Stimulated activated naive B cell treated with anti-CD40 and anti-IgM and Interleukin-4, amounts not matched to agents 10 μg/mL and 1 μg/mL and 100 μg/mL, for 72 hours (primary cell): Measurements from ENCODE around the gene UBE2Z.
A peak's percentile ranks its signal among the peaks of the same experiment; 100 is the strongest.

Experiments
- ATAC-seq, 2 donors: fragments of 150-1000 bp; cut with Tn5 transposase; replicated peaks; 2 replicates each; pipeline ENCODE4 v1.10.0; 2021; ENCODE audit warnings: moderate library complexity in 1 of 2
- DNase-seq: peaks from one replicate; pipeline ENCODE4 v3.0.0; 2021
- H3K27ac Mint-ChIP-seq: one replicate; pipeline ENCODE4 v1.8.0; 2022; ENCODE audit warnings: mild to moderate bottlenecking, mixed read lengths
- H3K27me3 Mint-ChIP-seq, 2 donors: one replicate each; pipeline ENCODE4 v1.8.0; 2022; ENCODE audit warnings: mixed read lengths in 2 of 2
- H3K36me3 Mint-ChIP-seq, 2 donors: one replicate each; pipeline ENCODE4 v1.8.0; 2022; ENCODE audit warnings: mixed read lengths in 2 of 2, mild to moderate bottlenecking in 1 of 2
- H3K4me1 Mint-ChIP-seq, 2 donors: one replicate each; pipeline ENCODE4 v1.8.0; 2022; ENCODE audit warnings: mixed read lengths in 2 of 2, mild to moderate bottlenecking in 1 of 2
- H3K4me3 Mint-ChIP-seq, 2 donors: one replicate each; pipeline ENCODE4 v1.8.0; 2022; ENCODE audit warnings: mild to moderate bottlenecking in 2 of 2, mixed read lengths in 2 of 2, moderate library complexity in 1 of 2
- H3K9me3 Mint-ChIP-seq, 2 donors: one replicate each; pipeline ENCODE4 v1.8.0; 2022; ENCODE audit warnings: mixed read lengths in 2 of 2, mild to moderate bottlenecking in 1 of 2

UBE2Z gene

GRCh38 chr17:48890086-48890485, 18.1 kb upstream of the UBE2Z start:
- Mint-ChIP-seq H3K27me3 (no peaks in the 10 kb centered on the region), H3K4me3 (no peak overlapping the region), H3K27ac (no peak overlapping the region), H3K4me1 (peaks cover 2 to 26% of the 10 kb centered on the region in 2 donors), H3K36me3 (peaks cover 1 to 8% of the 10 kb centered on the region in 2 donors), H3K9me3 (no peaks in the 10 kb centered on the region)
- no peak for ATAC-seq
- DNase-seq: no peak

- ATAC-seq (no peak), DNase-seq (no peak)
- Mint-ChIP-seq H3K27ac (peak overlapping the region; percentile 96), H3K9me3 (no peaks in the 10 kb centered on the region), H3K4me1 (peaks cover 7 to 33% of the 10 kb centered on the region in 2 donors), H3K36me3 (peaks cover 12 to 22% of the 10 kb centered on the region in 2 donors), H3K4me3 (peak overlapping the region; percentile 97 to 100), H3K27me3 (no peaks in the 10 kb centered on the region)
Measured at GRCh38 chr17:48892940-48893645, 15.1 kb upstream of the UBE2Z start.

DNA sequence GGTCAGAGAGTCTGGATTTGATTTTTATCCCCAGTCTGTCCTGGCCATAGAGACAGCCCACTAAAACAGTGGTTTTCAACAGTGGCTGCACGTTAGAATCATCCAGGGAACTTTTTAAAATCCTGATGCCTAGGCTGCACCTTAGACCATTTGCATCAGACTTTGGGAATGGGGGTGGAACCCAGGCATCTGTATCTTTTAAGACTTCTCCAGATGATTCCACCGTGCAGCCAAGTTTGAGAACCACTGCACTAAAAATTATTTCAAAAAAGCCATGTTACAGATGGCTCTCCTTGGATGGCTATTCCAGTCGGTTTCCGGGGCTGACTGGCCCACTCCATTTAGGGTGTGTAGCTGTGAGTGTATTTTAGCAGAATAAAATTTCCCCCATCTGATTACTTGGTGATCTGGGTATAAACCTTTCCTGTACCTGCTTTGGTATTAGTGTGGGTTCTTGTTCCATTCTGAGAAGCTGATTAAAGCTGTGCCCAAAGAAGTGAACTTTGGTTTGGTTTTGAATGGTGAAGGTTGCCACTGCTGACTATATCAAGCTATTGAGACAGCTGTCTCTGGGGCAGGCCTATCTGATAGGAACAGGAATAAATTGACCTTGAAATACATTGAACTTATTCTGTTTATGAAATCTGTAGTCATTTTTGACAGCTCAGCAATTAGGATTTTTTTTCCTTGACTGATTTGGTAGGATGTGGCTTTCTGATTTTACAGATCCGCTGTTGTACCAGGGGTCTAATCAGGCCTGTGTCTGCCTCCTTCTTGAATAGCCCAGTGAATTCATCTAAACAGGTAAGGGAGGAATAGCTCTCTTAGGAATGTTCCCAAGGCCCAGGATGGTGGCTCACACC, 14.3 kb upstream of the UBE2Z start:
- DNase-seq (no peak), ATAC-seq (no peak)
- Mint-ChIP-seq H3K36me3 (peaks cover 12 to 28% of the 10 kb centered on the region in 2 donors), H3K27ac (no peak overlapping the region), H3K27me3 (no peaks in the 10 kb centered on the region), H3K4me1 (peaks cover 7 to 33% of the 10 kb centered on the region in 2 donors), H3K4me3 (peak overlapping the region; percentile 97 to 100), H3K9me3 (no peaks in the 10 kb centered on the region)

DNA sequence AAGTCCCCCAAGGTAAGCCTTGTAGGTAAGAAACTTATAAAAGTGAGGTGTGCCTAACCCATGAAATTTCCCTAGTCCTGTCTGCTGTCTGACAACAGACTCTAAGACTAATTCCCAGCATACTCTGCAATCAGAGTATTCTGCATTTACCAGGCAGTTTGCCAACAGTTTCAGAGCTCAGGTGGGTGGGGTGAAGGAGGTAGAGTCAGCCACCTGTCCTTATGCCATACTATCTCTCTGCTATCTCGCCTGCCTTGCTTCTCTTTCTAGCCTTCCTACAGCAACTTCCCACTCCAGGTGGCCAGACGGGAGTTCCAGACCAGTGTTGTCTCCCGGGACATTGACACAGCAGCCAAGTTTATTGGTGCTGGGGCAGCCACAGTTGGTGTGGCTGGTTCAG, 13.3 kb upstream of the UBE2Z start:
- DNase-seq (no peak), ATAC-seq (no peak)
- Mint-ChIP-seq H3K27ac (no peak overlapping the region), H3K9me3 (no peaks in the 10 kb centered on the region), H3K27me3 (no peaks in the 10 kb centered on the region), H3K36me3 (peaks cover 12 to 28% of the 10 kb centered on the region in 2 donors), H3K4me1 (peaks cover 7 to 33% of the 10 kb centered on the region in 2 donors), H3K4me3 (no peak overlapping the region)

- no peak for ATAC-seq
- peaks cover 3 to 11% of the 10 kb centered on the region in 2 donors for H3K36me3 Mint-ChIP-seq
- no peaks in the 10 kb centered on the region for H3K4me1 Mint-ChIP-seq
- H3K9me3 Mint-ChIP-seq: no peaks in the 10 kb centered on the region
- no peaks in the 10 kb centered on the region for H3K27me3 Mint-ChIP-seq
- H3K27ac Mint-ChIP-seq: no peak overlapping the region
- no peak for DNase-seq
- no peak overlapping the region for H3K4me3 Mint-ChIP-seq
Measured at GRCh38 chr17:48901241-48901640, 7.0 kb upstream of the UBE2Z start.

DNA sequence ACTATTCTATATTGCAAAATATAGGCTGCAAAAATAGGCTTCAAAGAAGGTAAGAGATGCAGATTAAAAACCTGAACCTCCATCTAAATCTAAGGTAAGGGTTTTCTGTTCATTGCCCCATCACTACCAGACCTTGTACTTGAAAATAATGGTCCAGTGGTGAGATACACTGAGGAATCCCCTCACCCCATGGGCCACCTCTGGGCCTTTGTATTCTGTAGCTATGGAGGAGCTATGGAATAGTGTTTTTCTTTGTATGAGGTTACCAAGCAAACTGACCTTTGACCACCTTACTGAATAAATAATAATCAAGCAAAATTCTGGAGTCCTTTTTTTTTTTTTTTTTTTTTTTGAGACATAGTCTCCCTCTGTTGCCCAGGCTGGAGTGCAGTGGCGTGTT, 4.8 kb upstream of the UBE2Z start:
- H3K9me3 Mint-ChIP-seq: no peaks in the 10 kb centered on the region
- H3K36me3 Mint-ChIP-seq: peaks cover 0 to 7% of the 10 kb centered on the region in 2 donors
- peaks cover 0 to 2% of the 10 kb centered on the region in 2 donors for H3K4me1 Mint-ChIP-seq
- no peaks in the 10 kb centered on the region for H3K27me3 Mint-ChIP-seq
- H3K4me3 Mint-ChIP-seq: no peak overlapping the region
- DNase-seq (no peak), ATAC-seq (no peak)
- no peak overlapping the region for H3K27ac Mint-ChIP-seq

GRCh38 chr17:48904428-48904827, 3.8 kb upstream of the UBE2Z start:
- H3K4me1 Mint-ChIP-seq: peaks cover 5 to 6% of the 10 kb centered on the region in 2 donors
- peaks cover 3 to 9% of the 10 kb centered on the region in 2 donors for H3K36me3 Mint-ChIP-seq
- DNase-seq: no peak
- no peak overlapping the region for H3K4me3 Mint-ChIP-seq
- H3K27me3 Mint-ChIP-seq: no peaks in the 10 kb centered on the region
- H3K27ac Mint-ChIP-seq: no peak overlapping the region
- H3K9me3 Mint-ChIP-seq: no peaks in the 10 kb centered on the region
- ATAC-seq: no peak

GRCh38 chr17:48905987-48906515, 2.2 kb upstream of the UBE2Z start:
- peaks cover 16 to 22% of the 10 kb centered on the region in 2 donors for H3K36me3 Mint-ChIP-seq
- H3K27me3 Mint-ChIP-seq: no peaks in the 10 kb centered on the region
- H3K27ac Mint-ChIP-seq: no peak overlapping the region
- H3K4me1 Mint-ChIP-seq: peaks cover 20 to 22% of the 10 kb centered on the region in 2 donors
- no peak overlapping the region for H3K4me3 Mint-ChIP-seq
- ATAC-seq (no peak), DNase-seq (no peak)
- no peaks in the 10 kb centered on the region for H3K9me3 Mint-ChIP-seq

DNA sequence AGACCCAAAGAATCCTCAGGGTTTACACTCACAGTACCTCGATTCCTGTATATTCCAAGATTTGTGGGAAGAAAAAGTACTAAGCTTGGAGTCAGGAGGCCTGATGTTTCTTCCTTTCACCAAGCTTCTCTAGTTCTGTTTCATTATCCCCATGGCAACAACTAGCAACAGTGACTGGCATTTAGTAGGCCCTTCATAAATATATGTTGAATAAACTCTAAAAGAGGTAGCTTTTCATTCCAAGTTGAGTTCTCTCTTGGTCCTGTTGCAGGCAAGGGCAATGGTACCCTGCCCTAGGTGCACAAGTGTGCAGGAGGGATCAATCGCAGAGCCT, 527 bp upstream of the UBE2Z start:
- H3K4me3 Mint-ChIP-seq: peak overlapping the region; percentile 98 to 100
- no peaks in the 10 kb centered on the region for H3K27me3 Mint-ChIP-seq
- H3K27ac Mint-ChIP-seq: peak overlapping the region; percentile 99
- H3K36me3 Mint-ChIP-seq: peaks cover 29 to 34% of the 10 kb centered on the region in 2 donors
- H3K4me1 Mint-ChIP-seq: peaks cover 32 to 38% of the 10 kb centered on the region in 2 donors
- peak in 1 of 2 donors; percentile 25 for ATAC-seq
- no peaks in the 10 kb centered on the region for H3K9me3 Mint-ChIP-seq
- DNase-seq: no peak

DNA sequence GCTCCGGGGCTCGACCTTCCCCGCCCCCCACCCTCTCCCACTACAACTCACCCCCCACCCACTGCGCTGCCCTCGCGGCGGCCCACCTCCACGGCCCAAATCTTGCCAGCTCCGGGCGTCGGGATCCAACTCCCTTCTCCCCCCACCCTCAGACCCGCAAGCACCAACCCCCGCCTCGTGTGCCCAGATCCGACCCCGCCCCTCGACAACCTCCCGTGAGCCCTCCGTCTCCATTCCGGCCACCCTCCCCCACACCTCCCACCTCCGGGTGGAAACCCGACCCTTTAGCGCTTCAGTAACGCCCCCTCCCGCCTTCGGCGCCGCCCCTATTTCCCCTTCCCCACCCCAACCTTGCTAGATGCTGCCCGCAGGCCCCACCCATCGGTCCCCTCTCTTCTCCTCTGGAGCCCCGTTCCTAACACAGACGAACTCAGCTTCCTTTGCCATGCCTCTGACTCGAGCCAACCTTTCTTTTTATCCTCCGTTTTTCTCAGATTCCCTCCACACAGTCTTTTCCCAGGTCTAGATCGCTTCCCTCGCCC, 717 bp downstream of the UBE2Z start:
- DNase-seq: peak; percentile 75
- Mint-ChIP-seq H3K36me3 (peaks cover 39 to 47% of the 10 kb centered on the region in 2 donors), H3K4me1 (peaks cover 39 to 50% of the 10 kb centered on the region in 2 donors), H3K27ac (peak overlapping the region; percentile 94), H3K4me3 (peak overlapping the region; percentile 91 to 100), H3K9me3 (peaks cover 0 to 3% of the 10 kb centered on the region in 2 donors), H3K27me3 (no peaks in the 10 kb centered on the region)
- ATAC-seq: peak; percentile 60 to 66

DNA sequence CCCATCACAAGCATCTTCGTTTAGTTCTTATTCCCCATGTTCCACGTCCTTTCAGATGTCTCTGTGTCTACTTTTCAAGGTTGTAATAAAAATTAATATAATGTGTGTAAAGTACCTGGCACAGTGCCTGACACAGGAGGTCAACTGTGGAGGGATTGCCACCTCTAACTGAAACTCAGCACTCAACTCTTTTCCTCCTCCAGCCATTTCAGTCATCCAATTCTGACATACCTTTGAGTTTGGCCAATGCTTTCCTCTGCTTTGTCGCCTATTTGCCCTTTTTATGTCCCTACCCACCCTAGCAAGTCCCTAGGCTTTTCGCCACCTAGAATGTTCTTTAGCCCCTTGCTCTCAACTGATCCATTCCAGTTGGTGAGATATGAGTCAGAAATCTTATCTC, 1.6 kb downstream of the UBE2Z start:
- peaks cover 46 to 54% of the 10 kb centered on the region in 2 donors for H3K36me3 Mint-ChIP-seq
- H3K27ac Mint-ChIP-seq: peak overlapping the region; percentile 94
- H3K4me3 Mint-ChIP-seq: peak overlapping the region; percentile 91 to 100
- H3K9me3 Mint-ChIP-seq: peaks cover 3 to 8% of the 10 kb centered on the region in 2 donors
- H3K27me3 Mint-ChIP-seq: no peaks in the 10 kb centered on the region
- peak; percentile 6 for DNase-seq
- ATAC-seq: peak in 1 of 2 donors; percentile 6
- H3K4me1 Mint-ChIP-seq: peaks cover 44 to 59% of the 10 kb centered on the region in 2 donors

DNA sequence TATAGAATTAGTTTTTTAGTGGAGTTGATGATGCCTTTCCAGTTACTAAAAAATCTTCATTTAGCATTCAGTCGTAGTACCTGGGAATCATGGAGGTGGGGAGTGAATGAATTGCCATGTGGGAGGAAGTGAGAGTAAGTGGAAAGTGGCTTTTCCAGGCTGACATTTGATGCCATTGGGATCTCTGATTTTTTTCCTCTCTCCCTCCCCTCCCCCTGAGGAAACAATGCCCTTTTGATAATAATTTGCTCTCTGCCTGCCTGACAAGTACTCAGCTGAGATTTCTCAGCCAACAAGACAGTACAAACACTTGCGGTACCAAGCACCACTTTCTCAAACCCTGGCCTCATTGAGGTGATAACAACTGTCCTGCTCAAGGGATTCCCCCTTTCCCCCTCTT, 2.2 kb downstream of the UBE2Z start:
- peak overlapping the region; percentile 91 to 100 for H3K4me3 Mint-ChIP-seq
- DNase-seq: no peak
- peaks cover 47 to 65% of the 10 kb centered on the region in 2 donors for H3K4me1 Mint-ChIP-seq
- H3K36me3 Mint-ChIP-seq: peaks cover 46 to 54% of the 10 kb centered on the region in 2 donors
- H3K9me3 Mint-ChIP-seq: peaks cover 3 to 8% of the 10 kb centered on the region in 2 donors
- H3K27ac Mint-ChIP-seq: peak overlapping the region; percentile 94
- ATAC-seq: no peak
- no peaks in the 10 kb centered on the region for H3K27me3 Mint-ChIP-seq

GRCh38 chr17:48912476-48912875, 4.3 kb downstream of the UBE2Z start:
- Mint-ChIP-seq H3K9me3 (peaks cover 3 to 8% of the 10 kb centered on the region in 2 donors), H3K27me3 (no peaks in the 10 kb centered on the region), H3K4me3 (peak overlapping the region; percentile 4 to 25), H3K4me1 (peaks cover 53 to 84% of the 10 kb centered on the region in 2 donors), H3K36me3 (peaks cover 57 to 64% of the 10 kb centered on the region in 2 donors), H3K27ac (peak overlapping the region; percentile 79)
- DNase-seq (no peak), ATAC-seq (no peak)
